Testis (tissue), 3 donors: Measurements from ENCODE around the gene KCNF1. TPM values are rescaled to one million over a fixed set of nuclear protein-coding genes. Genes with fewer than 3 reads are reported as not detected.

Experiments used
- DNase-seq: peaks from one replicate; pipeline ENCODE4 v3.0.0-alpha.2; 2019
- H3K27ac ChIP-seq, 2 donors: fragments of 200-600 bp; sonication (generic); one replicate each; pipeline ENCODE4 v1.5.1; 2019
- H3K27me3 ChIP-seq: fragments of 200-600 bp; sonication (generic); one replicate; pipeline ENCODE4 v1.5.1; 2019
- H3K36me3 ChIP-seq: fragments of 200-600 bp; sonication (generic); one replicate; pipeline ENCODE4 v1.5.1; 2017; ENCODE audit warnings: low read depth; ENCODE audit errors: missing control alignments
- H3K4me1 ChIP-seq: fragments of 200-600 bp; sonication (generic); one replicate; pipeline ENCODE4 v1.5.1; 2019
- H3K4me3 ChIP-seq, 2 donors: fragments of 200-600 bp; sonication (generic); one replicate each; pipeline ENCODE4 v1.5.1; 2017 to 2019
- H3K9me3 ChIP-seq: fragments of 200-600 bp; sonication (generic); one replicate; pipeline ENCODE4 v1.5.1; 2017
- POLR2A ChIP-seq: fragments of 450-650 bp; IDR thresholded peaks from one replicate; pipeline ENCODE4 v1.6.1; 2017; ENCODE audit warnings: antibody characterized with exemption, mild to moderate bottlenecking, moderate library complexity
- WGBS, 2 donors: methylation state at CpG; one replicate each; pipeline ENCODE4 v1.1.5; 2018; 5-methylcytosine and 5-hydroxymethylcytosine counted together
- intact Hi-C: fragments of 100-400 bp; cut with DNase I; formaldehyde crosslinking; loops from one replicate; pipeline ENCODE4 v1.15.1; 2023; ENCODE audit warnings: low total_unique reads
- polyA plus RNA-seq: library from polyadenylated mRNA; stranded (reverse); fragments of 350-450 nt; fragmentation: Illumina TruSeq; extraction: RNeasy Lipid Tissue Mini Kit (QIAGEN cat#74804); gene quantifications from one replicate; pipeline ENCODE4 v1.2.3, GENCODE V29; 2014; ENCODE audit warnings: low read depth, low replicate concordance; ENCODE audit not compliant: insufficient read depth
- total RNA-seq, 2 donors: library from RNA; depleted of rRNA; stranded (reverse); fragments of >200 nt; gene quantifications; one replicate each; pipeline ENCODE4 v1.2.3, GENCODE V29; 2016
- TF ChIP-seq, protein P1 (sequence below), 3 experiments: fragments of 450-650 bp in 2 of 3; fragments of 200-600 bp in 1 of 3; sonication (generic) in 1 of 3; IDR thresholded peaks; one replicate each; pipeline ENCODE4 v1.5.1; 2016 to 2019; ENCODE audit warnings: antibody characterized with exemption in 3 of 3, mild to moderate bottlenecking in 2 of 3, moderate library complexity in 1 of 3

KCNF1 gene
- total and polyA plus RNA-seq, 3 donors from 2014 or later, result 0.19 to 0.70 (median 0.63) TPM

DNA sequence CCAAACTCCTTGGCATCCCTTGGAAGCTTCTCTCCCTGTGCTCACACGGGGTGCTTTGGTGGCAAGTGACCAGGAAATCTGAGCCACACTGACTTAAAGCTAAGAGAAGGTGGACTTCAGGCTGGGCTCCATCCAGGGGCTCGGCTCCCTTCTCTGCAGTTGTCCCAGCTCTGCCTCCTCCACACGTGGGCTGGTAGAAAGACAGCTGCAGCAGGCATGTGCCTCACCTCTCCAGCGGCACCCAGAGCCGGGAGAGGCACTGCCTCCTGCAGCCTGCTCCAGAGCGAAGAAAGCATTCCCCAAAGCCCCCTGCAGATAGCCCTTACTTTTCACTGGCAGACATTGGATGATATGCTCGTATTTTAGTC lies 11.3 kb downstream of the KCNF1 start:
- TF ChIP-seq, protein P1, sequence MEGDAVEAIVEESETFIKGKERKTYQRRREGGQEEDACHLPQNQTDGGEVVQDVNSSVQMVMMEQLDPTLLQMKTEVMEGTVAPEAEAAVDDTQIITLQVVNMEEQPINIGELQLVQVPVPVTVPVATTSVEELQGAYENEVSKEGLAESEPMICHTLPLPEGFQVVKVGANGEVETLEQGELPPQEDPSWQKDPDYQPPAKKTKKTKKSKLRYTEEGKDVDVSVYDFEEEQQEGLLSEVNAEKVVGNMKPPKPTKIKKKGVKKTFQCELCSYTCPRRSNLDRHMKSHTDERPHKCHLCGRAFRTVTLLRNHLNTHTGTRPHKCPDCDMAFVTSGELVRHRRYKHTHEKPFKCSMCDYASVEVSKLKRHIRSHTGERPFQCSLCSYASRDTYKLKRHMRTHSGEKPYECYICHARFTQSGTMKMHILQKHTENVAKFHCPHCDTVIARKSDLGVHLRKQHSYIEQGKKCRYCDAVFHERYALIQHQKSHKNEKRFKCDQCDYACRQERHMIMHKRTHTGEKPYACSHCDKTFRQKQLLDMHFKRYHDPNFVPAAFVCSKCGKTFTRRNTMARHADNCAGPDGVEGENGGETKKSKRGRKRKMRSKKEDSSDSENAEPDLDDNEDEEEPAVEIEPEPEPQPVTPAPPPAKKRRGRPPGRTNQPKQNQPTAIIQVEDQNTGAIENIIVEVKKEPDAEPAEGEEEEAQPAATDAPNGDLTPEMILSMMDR (IDR thresholded peaks at IDR 0.05), result no peak
- TF ChIP-seq POLR2A, result no peak
- no peak overlapping the region for H3K27ac ChIP-seq
- no peaks in the 10 kb centered on the region for H3K27me3 ChIP-seq
- WGBS, 2 donors, result 86 to 87% methylated on average over 6 to 7 of the region's 7 CpGs
- H3K36me3 ChIP-seq, result no peaks in the 10 kb centered on the region
- no peak overlapping the region for H3K4me3 ChIP-seq
- H3K9me3 ChIP-seq, result no peaks in the 10 kb centered on the region
- H3K4me1 ChIP-seq, result no peaks in the 10 kb centered on the region
- no peak for DNase-seq
- intact Hi-C loops, result no loop called here

DNA sequence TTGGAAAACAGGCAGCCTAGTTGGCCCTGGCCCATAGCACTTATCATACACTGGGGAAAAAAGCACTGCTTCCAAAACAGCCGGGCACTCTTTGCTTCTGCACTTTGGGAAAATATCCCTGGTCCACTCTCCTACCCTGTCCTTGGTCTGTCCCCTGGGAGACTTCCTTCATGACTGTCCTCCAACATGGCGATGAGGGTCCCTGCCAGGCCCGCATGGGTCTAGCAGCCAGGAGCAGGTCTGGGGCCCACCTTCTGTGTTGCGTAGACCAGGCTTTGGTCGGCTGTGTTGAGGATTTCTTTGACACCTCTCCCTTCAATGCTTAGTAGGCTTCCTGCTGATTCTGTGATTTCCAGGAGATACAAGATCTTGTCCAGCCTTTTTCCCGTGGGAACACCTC lies 12.2 kb downstream of the KCNF1 start:
- Histone ChIP-seq H3K36me3 (no peaks in the 10 kb centered on the region), H3K4me1 (no peaks in the 10 kb centered on the region), H3K9me3 (no peaks in the 10 kb centered on the region), H3K27me3 (no peaks in the 10 kb centered on the region), H3K27ac (no peak overlapping the region), H3K4me3 (no peak overlapping the region)
- intact Hi-C loops, result no loop called here
- TF ChIP-seq, protein P1 (IDR thresholded peaks at IDR 0.05), result no peak
- TF ChIP-seq POLR2A, result no peak
- WGBS, 2 donors, result 88 to 91% methylated on average over 6 of the region's 6 CpGs
- DNase-seq, result no peak

DNA sequence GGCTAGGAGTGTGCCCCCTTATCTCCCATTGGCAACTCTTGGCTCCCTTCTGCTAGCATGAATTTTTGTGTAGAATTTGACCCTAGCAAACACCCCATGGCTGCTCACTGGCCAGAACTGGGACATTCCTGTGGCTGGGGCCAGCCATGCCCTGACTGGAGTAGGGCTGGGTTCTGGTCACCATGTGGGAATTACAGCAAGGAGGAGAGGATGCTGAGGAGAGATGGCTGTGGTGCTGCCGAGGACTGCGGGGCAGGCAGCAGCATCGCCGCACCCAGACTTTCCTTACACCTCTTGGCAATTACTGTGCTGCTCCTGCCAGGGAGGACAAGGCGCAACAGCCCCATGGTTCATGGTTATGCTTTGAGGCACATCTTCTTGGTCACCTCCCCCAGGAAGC lies 12.7 kb downstream of the KCNF1 start:
- Histone ChIP-seq H3K27ac (no peak overlapping the region), H3K27me3 (no peaks in the 10 kb centered on the region), H3K4me1 (no peaks in the 10 kb centered on the region), H3K9me3 (no peaks in the 10 kb centered on the region), H3K36me3 (no peaks in the 10 kb centered on the region), H3K4me3 (no peak overlapping the region)
- intact Hi-C loops, result no loop called here
- WGBS, 2 donors, result 90 to 100% methylated on average over 4 to 5 of the region's 5 CpGs
- DNase-seq, result no peak
- TF ChIP-seq, protein P1 (IDR thresholded peaks at IDR 0.05), result no peak

DNA sequence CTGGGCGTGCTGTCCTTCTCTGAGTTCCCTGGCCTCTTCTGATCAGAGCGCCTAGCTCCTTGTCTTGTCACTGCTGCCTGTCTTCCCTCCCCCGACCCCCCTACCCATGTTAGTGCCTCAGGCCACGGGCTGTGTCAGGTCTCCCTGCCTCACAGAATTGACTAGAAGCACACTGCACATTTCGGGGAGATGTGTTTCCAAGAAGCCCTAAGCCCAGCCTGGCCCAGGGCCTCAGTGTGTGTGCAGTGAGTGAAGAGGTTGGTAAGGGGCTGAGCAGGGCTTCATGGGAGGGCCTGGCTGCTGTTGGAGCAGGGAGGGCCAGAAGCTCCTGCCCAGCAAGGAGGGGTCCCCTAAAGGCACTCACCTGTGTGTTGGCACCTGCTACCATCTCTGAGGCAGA lies 13.1 kb downstream of the KCNF1 start:
- H3K27ac ChIP-seq, result no peak overlapping the region
- TF ChIP-seq, protein P1 (IDR thresholded peaks at IDR 0.05), result no peak
- no peak for TF ChIP-seq POLR2A
- no peak for DNase-seq
- no peaks in the 10 kb centered on the region for H3K27me3 ChIP-seq
- no peaks in the 10 kb centered on the region for H3K9me3 ChIP-seq
- 88 to 90% methylated on average over 3 to 5 of the region's 5 CpGs for WGBS, 2 donors
- no peaks in the 10 kb centered on the region for H3K36me3 ChIP-seq
- intact Hi-C loops, result no loop called here
- no peak overlapping the region for H3K4me3 ChIP-seq
- no peaks in the 10 kb centered on the region for H3K4me1 ChIP-seq

DNA sequence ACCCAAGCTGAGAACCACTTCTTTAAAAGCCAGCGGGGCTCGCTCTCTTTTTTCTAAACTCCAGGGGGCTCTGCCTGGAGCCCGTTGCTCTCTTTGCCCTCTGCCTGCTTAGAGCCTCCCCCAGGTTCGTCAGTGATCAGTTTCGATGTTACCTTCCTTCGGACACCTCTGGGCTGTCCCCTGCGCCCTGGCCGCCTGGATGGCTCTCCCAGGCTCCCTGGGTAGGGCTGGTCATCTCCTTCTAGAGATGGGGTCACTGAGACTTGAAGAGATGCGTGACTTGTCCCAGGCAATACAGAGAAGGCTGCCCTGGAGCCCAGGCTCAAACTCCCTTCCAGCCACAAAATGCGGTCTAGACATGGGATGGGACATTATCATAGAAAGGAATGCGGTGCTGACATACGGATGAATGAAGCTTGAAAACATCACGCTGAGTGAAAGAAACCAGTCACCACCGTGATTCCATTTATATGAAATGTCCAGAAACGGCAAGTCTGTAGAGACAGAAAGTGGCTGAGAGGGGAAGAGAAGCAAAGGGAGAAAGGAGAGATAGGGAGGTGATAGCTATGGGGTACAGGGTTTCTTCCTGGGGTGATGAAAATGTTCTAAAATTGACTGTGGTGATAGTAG lies 14.6 kb downstream of the KCNF1 start:
- no peak for DNase-seq
- Histone ChIP-seq H3K27me3 (no peaks in the 10 kb centered on the region), H3K4me3 (no peak overlapping the region), H3K4me1 (no peaks in the 10 kb centered on the region), H3K36me3 (no peaks in the 10 kb centered on the region), H3K9me3 (no peaks in the 10 kb centered on the region), H3K27ac (no peak overlapping the region)
- WGBS, 2 donors, result 82 to 89% methylated on average over 15 of the region's 15 CpGs
- intact Hi-C loops, result no loop called here
- TF ChIP-seq POLR2A, result no peak
- TF ChIP-seq, protein P1 (IDR thresholded peaks at IDR 0.05), result no peak
